GM06990 (cell line): Measurements from ENCODE around the gene CAPN9.

Source experiments
- DNase-seq: peaks from one replicate; pipeline ENCODE4 v3.0.0-alpha.2; 2011; ENCODE audit not compliant: insufficient read length; ENCODE audit errors: extremely low read depth
- H3K27me3 ChIP-seq: replicated peaks from 2 replicates; pipeline ENCODE4 v1.6.0; 2011; ENCODE audit warnings: low read length; ENCODE audit not compliant: control insufficient read depth, insufficient read depth
- H3K36me3 ChIP-seq: 2 replicates; pipeline ENCODE4 v1.5.1; 2011; ENCODE audit warnings: low read length; ENCODE audit not compliant: control insufficient read depth, insufficient read depth
- H3K4me3 ChIP-seq: replicated peaks from 2 replicates; pipeline ENCODE4 v1.5.1; 2011; ENCODE audit warnings: low read depth, mild to moderate bottlenecking, control low read depth, low read length
- TF ChIP-seq, protein P1 (sequence below): IDR thresholded peaks from 2 replicates; pipeline ENCODE4 v1.5.1; 2011; ENCODE audit warnings: low read length, control low read depth, mild to moderate bottlenecking, inconsistent platforms; ENCODE audit not compliant: insufficient read depth, poor library complexity, severe bottlenecking

Gene CAPN9

DNA sequence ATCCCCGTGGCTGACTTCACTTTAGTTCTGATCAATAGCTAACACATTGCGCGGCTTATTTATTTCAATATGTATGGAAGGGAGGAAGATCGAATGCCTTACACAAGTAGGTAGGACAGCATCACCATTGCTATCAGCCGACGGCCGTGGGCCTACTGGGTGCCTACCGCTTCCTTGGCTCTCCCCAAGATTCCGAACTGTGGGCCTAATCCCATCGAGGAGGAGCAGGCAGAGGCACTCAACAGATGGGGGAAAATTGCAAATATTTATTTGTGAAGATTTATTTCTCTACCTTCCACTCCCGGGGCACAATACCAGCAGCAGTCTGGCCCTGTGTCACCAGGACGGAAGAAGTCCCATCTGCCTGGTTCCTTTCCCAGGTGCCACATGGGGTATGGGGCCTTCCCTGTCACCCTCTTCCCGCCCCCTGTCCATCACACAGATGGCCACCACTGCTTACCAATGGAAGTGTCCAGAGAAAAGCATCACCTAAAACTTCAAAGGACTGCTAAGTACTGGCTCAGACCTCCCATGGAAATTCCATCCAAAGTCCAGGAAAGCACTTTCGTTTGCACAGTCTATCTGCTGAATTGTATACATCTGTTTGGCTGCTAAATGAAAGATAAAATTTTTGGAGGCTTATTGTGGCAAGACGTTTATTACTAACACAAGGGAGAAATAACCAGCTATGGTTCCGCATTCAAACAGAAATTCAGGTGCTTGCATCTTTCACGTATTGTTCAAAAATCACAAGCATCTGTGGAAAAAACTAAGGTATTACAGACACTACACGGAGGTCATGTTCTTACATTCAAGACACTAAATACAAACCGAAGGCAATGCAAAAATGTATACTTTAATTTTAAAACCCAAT is 45.1 kb upstream of the CAPN9 start:
- TF ChIP-seq, protein P1, sequence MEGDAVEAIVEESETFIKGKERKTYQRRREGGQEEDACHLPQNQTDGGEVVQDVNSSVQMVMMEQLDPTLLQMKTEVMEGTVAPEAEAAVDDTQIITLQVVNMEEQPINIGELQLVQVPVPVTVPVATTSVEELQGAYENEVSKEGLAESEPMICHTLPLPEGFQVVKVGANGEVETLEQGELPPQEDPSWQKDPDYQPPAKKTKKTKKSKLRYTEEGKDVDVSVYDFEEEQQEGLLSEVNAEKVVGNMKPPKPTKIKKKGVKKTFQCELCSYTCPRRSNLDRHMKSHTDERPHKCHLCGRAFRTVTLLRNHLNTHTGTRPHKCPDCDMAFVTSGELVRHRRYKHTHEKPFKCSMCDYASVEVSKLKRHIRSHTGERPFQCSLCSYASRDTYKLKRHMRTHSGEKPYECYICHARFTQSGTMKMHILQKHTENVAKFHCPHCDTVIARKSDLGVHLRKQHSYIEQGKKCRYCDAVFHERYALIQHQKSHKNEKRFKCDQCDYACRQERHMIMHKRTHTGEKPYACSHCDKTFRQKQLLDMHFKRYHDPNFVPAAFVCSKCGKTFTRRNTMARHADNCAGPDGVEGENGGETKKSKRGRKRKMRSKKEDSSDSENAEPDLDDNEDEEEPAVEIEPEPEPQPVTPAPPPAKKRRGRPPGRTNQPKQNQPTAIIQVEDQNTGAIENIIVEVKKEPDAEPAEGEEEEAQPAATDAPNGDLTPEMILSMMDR: no peak
- Histone ChIP-seq H3K4me3 (no peak overlapping the region), H3K36me3 (no peaks in the 10 kb centered on the region), H3K27me3 (peaks cover 1% of the 10 kb centered on the region; the same call in 1 of the 2 replicates)
- DNase-seq: no peak

DNA sequence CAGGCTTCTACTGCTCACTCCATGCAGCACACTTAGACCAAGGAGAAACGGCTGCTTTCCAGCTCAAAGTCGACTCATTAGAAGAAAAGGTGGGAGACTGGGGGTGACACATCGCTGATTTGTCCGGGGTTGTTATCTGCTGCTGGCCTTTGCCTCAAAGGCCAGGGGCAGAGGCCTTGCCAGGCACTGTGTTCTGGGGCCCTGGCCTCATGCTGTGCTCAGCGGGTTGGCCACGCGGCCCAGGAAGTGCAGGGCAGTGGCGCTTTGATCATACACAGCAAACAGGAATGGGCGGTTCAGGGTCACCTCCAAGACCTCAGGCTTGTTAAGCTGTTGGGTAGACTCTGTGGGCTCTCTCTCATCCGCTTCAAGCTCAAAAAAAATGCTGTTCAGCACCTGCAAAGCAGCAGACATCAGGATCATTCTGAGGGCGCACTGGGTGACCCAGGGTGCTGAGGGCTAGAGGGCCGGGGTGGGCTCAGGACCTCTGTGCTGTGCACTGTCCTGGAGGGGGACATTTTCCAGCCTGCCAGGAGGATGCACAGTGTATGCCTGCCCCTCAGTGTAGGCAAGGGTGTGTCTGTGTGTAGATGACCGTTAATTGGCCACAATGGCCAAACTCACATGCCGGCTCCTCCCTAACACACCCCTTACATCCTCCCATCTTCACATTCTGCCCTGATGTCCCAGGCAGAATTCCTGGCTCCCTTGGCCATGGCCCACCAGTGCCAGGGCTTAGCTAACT is 44.1 kb upstream of the CAPN9 start:
- DNase-seq: no peak
- Histone ChIP-seq H3K4me3 (no peak overlapping the region), H3K27me3 (peaks cover 1% of the 10 kb centered on the region; the same call in 1 of the 2 replicates), H3K36me3 (no peaks in the 10 kb centered on the region)
- TF ChIP-seq, protein P1: no peak

DNA sequence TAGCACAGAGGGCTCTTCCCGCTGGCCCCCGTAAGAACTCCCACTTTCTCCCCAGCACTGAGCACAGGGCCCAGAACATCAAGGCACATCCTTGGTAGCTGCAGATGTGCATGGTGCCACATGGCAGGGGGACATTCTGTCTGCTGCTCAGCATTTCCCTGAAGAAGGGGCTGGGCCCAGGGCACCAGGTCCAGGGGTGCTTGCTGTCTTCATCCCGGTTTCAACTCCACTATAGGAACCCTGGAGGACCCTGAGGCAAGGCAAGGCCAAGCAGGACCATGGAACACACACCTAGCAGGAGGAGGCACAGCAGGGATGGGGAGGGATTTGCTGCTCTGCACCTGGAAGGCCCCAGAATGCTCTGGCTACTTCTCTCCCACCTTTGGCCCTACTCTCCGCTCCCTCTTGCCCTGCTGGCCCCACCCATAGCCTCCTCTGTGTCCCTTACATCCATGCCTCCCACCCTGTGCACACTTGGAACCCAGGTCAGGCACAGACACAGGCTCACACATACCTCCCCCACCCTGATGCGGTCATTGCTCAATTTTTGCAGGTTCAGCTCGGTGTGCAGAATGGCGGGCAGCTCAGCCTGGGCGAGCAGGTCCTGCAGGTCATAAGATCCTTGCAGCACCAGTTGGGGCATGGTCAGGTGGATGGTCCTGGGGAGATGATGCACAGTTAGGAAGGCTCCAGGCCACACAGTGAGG is 43.4 kb upstream of the CAPN9 start:
- TF ChIP-seq, protein P1: no peak
- no peak for DNase-seq
- Histone ChIP-seq H3K36me3 (no peaks in the 10 kb centered on the region), H3K4me3 (no peak overlapping the region), H3K27me3 (peaks cover 1% of the 10 kb centered on the region)

DNA sequence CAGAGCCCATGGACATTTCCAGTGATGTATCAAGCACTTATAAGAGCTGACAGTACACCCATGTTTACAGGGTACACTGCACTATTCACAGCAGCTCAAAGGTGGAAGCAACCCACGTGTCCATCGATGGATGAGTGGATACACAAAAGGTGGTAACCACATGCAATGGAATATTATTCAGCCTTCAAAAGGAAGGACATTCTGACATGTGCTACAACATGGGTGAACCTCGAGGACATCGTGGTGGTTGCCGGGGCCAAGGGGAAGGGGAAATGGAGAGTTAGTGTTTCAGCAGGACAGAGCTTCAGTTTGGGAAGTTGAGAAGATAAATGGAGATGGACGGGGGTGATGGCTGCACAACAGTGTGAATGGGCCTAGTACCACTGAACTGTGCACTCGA is 42.4 kb upstream of the CAPN9 start:
- TF ChIP-seq, protein P1: no peak
- Histone ChIP-seq H3K27me3 (peaks cover 1% of the 10 kb centered on the region), H3K36me3 (no peaks in the 10 kb centered on the region), H3K4me3 (no peak overlapping the region)
- DNase-seq: no peak

DNA sequence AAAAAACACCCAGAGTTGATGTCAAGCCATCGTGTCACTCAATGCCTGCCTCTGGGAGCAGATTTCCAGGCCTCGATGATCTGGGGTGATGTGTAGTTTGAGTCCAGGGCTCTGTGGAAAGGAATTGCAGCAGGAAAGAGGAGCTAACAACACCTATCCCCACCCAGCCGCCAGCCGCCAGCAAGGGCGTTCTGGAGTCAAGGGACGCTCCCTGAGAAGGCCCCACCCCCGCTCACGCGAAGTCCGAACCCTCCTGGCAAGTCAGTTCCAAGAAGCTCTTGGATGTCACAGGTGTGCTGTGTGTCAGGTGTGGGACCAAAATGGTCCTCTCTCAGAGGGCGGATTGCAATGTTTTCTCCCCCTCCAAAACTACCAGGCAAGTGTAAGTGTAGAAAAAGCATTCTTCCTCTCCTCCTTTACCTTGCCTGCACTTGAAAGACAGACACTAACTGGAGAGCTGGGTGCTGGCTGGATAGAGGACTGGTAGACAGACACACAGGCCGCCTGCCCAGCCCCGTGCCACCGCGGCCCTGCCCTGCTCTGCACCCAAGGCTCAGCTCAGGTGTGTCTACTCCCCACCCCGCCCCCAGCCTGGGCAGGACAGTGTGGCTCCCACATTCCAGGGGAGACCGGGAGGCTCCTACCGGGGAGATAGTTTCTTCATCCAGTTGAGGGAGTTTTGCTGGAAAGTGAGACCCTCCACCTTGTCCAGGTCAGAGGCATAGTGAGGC is 41.7 kb upstream of the CAPN9 start:
- Histone ChIP-seq H3K27me3 (peaks cover 1% of the 10 kb centered on the region), H3K36me3 (no peaks in the 10 kb centered on the region), H3K4me3 (no peak overlapping the region)
- TF ChIP-seq, protein P1: no peak
- DNase-seq: no peak
